ENCODE measurements around the gene EPHB1.

DNA sequence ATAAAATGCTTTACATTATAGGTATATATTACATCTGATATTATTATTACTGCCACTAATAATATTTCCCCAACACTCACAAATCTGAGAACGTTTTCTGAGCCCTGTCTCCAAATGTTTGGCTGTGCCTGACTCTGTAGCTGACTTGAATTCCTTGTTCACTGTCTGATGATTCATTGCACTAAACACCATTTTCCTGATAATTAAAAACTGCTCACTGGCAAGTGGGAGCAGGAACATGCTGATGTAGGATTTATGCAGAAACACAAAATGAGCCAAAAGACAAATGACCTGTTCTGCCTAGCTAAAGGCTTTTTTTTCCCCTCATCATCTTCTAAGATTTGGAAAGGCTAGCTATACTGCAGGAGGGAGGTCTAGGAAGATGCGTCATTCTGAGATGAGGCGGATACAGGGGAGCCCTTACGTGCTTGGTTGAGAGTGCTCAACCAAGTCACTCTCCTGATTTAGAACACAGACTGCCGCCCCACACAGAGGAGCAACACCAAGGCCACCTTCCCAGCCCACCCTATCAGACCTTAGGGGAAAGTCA, 380.7 kb downstream of the EPHB1 start:
- TF ChIP-seq, protein P1, sequence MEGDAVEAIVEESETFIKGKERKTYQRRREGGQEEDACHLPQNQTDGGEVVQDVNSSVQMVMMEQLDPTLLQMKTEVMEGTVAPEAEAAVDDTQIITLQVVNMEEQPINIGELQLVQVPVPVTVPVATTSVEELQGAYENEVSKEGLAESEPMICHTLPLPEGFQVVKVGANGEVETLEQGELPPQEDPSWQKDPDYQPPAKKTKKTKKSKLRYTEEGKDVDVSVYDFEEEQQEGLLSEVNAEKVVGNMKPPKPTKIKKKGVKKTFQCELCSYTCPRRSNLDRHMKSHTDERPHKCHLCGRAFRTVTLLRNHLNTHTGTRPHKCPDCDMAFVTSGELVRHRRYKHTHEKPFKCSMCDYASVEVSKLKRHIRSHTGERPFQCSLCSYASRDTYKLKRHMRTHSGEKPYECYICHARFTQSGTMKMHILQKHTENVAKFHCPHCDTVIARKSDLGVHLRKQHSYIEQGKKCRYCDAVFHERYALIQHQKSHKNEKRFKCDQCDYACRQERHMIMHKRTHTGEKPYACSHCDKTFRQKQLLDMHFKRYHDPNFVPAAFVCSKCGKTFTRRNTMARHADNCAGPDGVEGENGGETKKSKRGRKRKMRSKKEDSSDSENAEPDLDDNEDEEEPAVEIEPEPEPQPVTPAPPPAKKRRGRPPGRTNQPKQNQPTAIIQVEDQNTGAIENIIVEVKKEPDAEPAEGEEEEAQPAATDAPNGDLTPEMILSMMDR (IDR thresholded peaks at IDR 0.05): no peak
- no peak for TF ChIP-seq POLR2A (IDR thresholded peaks at IDR 0.05)

All from uterus (tissue), 2 donors.